Left renal cortex interstitium (tissue), 4 donors: ENCODE measurements around the gene SELL. TPM values are rescaled to one million over a fixed set of nuclear protein-coding genes. Genes with fewer than 3 reads are reported as not detected.
"Not testable (repeated sequence)": the region's sequence is repeated elsewhere in the genome, so short reads cannot be mapped to it uniquely, and the experiment has no call there.

Experiments used
- DNase-seq, 4 donors: peaks; one replicate each; pipeline ENCODE4 v3.0.0-alpha.2; 2013; ENCODE audit warnings: low read depth in 4 of 4, low spot score in 2 of 4, missing footprints in 1 of 4
- polyA plus RNA-seq, 4 donors: library from polyadenylated mRNA; unstranded; fragments of 120-200 nt; gene quantifications; one replicate each; pipeline ENCODE4 v1.2.1, GENCODE V29; 2013; ENCODE audit not compliant: insufficient read length in 4 of 4

SELL gene
- polyA plus RNA-seq, 4 donors: 1.8 to 3.4 (median 2.6) TPM

DNA sequence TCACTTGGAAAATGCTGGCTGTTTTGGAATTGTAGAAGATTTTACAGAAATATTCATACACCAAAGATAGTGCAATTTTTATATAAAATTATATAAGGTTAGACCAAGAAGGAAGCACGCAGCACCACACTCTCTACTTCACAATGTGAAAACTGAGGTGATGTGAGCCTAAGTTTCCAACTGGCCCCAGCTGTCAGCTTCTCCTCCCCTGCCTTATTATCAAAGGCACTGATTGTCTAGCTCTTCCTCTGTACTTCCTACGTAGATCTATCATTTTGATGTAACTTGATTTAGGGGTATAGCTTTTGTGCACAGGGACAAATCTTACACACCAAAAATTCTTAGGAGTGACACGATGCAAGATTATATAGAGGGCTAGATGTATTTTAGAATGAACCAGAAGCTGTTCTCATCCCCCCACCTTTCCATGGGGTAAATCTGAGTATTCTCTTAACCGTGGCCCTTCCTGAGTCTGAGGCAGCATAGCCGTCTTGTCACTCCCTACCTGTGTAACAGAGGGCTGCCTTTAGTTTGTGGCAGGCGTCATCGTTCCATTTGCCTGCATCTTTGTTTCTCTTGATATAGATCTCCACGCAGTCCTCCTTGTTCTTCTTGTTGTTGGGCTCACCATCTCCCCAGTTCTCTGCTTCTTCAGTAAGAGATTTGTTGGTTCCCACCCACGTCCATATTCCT, 3.4 kb downstream of the SELL start:
- no peak for DNase-seq

DNA sequence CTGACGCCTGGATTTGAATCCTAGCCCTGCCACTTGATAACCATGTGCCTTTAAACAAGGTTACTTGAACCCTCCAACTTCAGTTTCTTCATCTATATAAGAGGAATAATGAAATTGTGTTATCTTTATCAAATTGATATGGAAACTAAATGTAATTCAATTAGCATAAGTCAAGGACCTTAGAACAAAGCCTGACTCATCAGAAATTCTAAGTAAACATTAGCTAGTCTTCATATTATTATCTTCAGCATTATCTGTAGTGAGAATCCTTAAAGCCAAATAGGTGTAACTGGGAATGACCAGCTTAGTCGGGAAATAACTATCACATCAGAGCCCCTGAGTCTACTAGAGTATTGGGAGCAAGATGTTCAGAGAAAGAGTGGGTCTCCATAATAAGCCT, 6.6 kb downstream of the SELL start:
- no peak for DNase-seq

GRCh38 chr1:169701261-169702005, 10.0 kb downstream of the SELL start:
- DNase-seq: no peak

GRCh38 chr1:169699707-169700106, 11.7 kb downstream of the SELL start:
- no peak for DNase-seq

GRCh38 chr1:169698976-169699375, 12.4 kb downstream of the SELL start:
- DNase-seq: no peak

DNA sequence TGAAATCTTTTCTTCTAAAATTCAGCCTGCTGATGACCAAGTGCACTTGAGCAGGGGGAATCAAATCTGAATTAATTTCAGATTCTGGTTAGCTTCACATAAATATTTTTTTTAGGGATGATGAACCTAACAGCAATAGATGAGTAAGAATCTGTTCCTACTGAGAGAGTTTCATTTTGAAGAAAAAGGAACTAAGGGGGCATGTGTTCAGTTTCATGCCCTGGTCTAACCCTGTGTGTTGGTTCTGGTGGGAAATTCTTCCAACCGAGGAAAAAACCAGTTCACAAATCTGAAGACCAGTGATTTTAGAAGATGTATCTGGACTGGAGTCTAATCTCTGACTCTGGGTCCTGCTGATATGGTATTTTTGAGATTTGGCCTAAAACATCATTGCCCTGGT, 13.7 kb downstream of the SELL start:
- DNase-seq: no peak

GRCh38 chr1:169696273-169697100, 14.9 kb downstream of the SELL start:
- no peak for DNase-seq

GRCh38 chr1:169694304-169695075, 16.9 kb downstream of the SELL start:
- no peak for DNase-seq

DNA sequence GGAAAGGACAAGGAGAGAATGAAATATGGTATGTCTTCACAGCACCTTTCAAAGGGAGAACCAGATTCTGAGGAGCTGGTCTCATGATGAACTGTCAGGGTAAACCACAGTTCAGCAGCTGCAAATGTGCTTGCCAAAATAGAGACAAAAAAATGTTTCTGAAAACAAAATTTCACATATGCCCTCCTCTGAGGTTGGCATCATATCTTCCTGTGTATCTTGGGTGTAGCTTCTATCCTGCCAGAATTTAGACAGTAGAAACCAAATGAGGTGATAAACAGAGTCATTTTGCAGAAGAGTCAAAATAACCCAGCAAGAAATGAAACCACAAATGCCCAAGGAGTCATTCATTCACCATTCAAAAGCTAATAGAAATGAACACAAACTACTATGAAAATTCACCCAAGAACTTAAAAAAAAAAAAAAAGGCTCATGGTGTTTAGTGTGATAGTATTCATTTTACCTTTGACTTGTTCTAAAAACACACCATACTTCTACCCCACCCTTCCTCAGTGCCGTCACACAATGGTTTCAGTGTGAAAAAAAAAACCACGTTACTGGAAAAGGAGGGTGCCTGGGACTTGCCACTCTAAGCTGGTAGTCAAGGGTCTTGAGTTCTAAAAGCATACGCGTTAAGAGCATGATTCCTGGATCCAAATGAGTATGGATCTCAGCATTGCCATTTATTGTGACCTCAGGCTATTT, 18.5 kb downstream of the SELL start:
- no peak for DNase-seq

DNA sequence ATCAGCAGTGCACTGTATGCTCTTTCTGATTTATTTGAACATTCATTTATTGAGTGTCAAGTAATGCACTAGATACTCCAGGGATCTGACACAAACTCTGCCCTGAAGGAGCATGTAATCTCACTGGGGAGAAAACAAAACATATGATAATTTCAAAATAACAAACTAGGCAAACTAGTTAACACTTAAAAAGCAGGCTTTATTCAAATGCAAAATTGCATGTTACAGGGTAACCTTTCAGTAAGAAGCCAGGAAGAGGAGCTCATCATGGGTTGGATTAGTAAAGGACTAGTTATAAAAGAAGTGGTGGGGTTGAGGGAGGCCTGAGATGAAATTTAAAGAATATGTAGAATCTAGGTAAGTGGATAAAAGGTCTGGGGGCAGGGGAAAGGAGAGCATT, 20.9 kb downstream of the SELL start:
- no peak for DNase-seq

DNA sequence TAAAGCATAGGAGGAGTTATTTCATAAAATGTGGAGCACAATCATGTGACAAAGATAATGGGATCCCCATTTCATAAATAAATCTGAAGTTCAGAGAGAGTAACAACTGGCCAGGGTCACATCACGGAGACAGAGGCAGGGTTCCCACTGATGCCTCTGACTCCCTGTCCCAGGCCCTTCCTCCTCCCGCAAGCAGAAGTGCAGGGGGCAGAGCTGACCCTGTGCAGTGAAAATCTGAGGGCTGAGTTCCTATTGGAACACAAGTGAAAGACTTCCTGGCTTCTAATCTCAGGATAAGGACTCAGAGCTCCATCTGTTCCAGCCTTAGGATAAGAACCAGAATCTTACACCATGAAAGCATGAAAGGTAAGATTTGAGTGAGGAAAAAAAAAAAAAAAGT, 22.0 kb downstream of the SELL start:
- DNase-seq: no peak

- DNase-seq: not testable (repeated sequence)
Observed at GRCh38 chr1:169688377-169688776, 23.0 kb downstream of the SELL start.

DNA sequence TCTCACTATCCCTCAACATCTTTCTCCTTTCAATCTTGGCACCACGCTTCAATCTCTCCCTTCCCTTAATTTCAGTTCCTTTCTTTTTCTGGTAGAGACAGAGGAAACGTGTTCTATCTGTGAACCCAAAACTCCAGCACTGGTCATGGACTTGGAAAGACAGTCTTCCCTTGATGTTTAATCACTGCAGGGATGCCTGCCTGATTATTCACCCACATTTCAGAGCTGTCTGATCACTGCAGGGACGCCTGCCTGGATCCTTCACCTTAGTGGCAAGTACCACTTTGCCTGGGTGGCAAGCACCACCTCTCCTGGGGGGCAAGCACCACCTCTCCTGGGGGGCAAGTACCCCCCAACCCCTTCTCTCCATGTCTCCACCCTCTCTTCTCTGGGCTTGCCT, 27.8 kb downstream of the SELL start:
- DNase-seq: no peak

- not testable (repeated sequence) for DNase-seq
Observed at GRCh38 chr1:169683168-169683567, 28.3 kb downstream of the SELL start.

- no peak for DNase-seq
Observed at GRCh38 chr1:169682071-169682470, 29.3 kb downstream of the SELL start.

GRCh38 chr1:169681140-169681539, 30.3 kb downstream of the SELL start:
- no peak for DNase-seq

- no peak for DNase-seq
Observed at GRCh38 chr1:169680377-169681019, 30.9 kb downstream of the SELL start.

DNA sequence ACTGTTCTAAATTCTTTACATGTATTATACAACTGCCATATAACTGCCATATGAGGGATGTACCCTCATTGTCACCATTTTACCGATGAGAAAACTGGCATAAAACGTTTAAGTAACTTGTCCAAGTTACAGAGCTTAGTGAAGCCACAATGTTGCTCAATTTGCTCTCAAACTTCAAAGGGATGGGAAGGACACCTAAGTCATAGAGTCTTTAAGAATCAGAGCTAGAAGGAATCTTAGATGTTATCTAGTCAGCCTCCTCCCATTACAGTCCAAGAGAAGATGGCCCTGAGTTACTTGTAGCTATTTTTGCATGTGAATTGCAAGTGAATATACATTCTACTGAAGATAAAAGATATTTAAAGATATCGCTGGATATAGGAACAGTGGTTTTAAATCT, 31.7 kb downstream of the SELL start:
- DNase-seq: no peak

GRCh38 chr1:169676001-169676400, 35.4 kb downstream of the SELL start:
- no peak for DNase-seq

GRCh38 chr1:169670836-169671235, 40.6 kb downstream of the SELL start:
- no peak for DNase-seq
